Endothelial cell of umbilical vein (primary cell): ENCODE results near the gene HIVEP3.

ENCODE experiments used
- CTCF ChIP-seq, 2 donors: IDR thresholded peaks; 1 replicate in 1 of 2; 2 replicates in 1 of 2; pipeline ENCODE4 v1.5.1; 2011; ENCODE audit warnings: low read length in 2 of 2, mild to moderate bottlenecking in 2 of 2, moderate library complexity in 2 of 2, control low read depth in 1 of 2, inconsistent platforms in 1 of 2, low read depth in 1 of 2; ENCODE audit not compliant: insufficient read depth in 1 of 2; ENCODE audit errors: extremely low read depth in 1 of 2
- EZH2 ChIP-seq: IDR thresholded peaks from 2 replicates; pipeline ENCODE4 v1.6.1; 2012; ENCODE audit warnings: borderline replicate concordance, low read depth, mild to moderate bottlenecking, moderate library complexity, low read length, inconsistent platforms; ENCODE audit not compliant: severe bottlenecking
- FOS ChIP-seq: IDR thresholded peaks from 2 replicates; pipeline ENCODE4 v1.6.1; 2011; ENCODE audit warnings: mild to moderate bottlenecking, low read length, moderate library complexity, borderline replicate concordance; ENCODE audit not compliant: insufficient read depth
- GATA2 ChIP-seq: IDR thresholded peaks from 2 replicates; pipeline ENCODE4 v1.7.0; 2011; ENCODE audit warnings: low read depth, mild to moderate bottlenecking, moderate library complexity, mixed read lengths, low read length; ENCODE audit not compliant: insufficient read length, insufficient read depth
- JUN ChIP-seq: IDR thresholded peaks from 2 replicates; pipeline ENCODE4 v1.6.1; 2011; ENCODE audit warnings: borderline replicate concordance, low read depth; ENCODE audit not compliant: insufficient read length, insufficient read depth
- MAX ChIP-seq: IDR thresholded peaks from 2 replicates; pipeline ENCODE4 v1.6.1; 2011; ENCODE audit not compliant: insufficient read depth, insufficient read length
- MYC ChIP-seq: IDR thresholded peaks from one replicate; pipeline ENCODE4 v1.6.1; 2011; ENCODE audit warnings: mild to moderate bottlenecking, low read depth, low read length
- POLR2A ChIP-seq: IDR thresholded peaks from 2 replicates; pipeline ENCODE4 v1.6.1; 2012; ENCODE audit warnings: low read depth, mild to moderate bottlenecking, control low read depth, low read length
- POLR2AphosphoS5 ChIP-seq: IDR thresholded peaks from 2 replicates; pipeline ENCODE4 v1.6.1; 2012; ENCODE audit warnings: low read depth, mild to moderate bottlenecking, control low read depth, low read length, moderate library complexity; ENCODE audit not compliant: insufficient read depth

- TF ChIP-seq POLR2A (no peak), CTCF (IDR thresholded peaks at IDR 0.05; ENCODE audit: extremely low read depth in 1 of 2, insufficient read depth in 1 of 2, low read depth in 1 of 2, low read length in 2 of 2) (no peak), EZH2 (no peak), POLR2AphosphoS5 (no peak), GATA2 (no peak), MAX (no peak), MYC (peak; percentile 58), JUN (peak; percentile 30), FOS (peak; percentile 89)
Observed at GRCh38 chr1:41851589-41851988, 67.1 kb downstream of the HIVEP3 start.
